22Rv1 (cell line): ENCODE results near the gene ZDHHC11.

Experiments used
- H3K27ac ChIP-seq: fragments of 450-650 bp; 2 replicates; pipeline ENCODE4 v1.5.1; 2017
- ZFX ChIP-seq: fragments of 450-650 bp; IDR thresholded peaks from 2 replicates; pipeline ENCODE4 v1.6.1; 2017; ENCODE audit warnings: antibody characterized with exemption, borderline replicate concordance
- TF ChIP-seq, protein P1 (sequence below): fragments of 450-650 bp; IDR thresholded peaks from 2 replicates; pipeline ENCODE4 v1.5.1; 2017; ENCODE audit warnings: mild to moderate bottlenecking

Gene ZDHHC11

GRCh38 chr5:889075-889710 lies 38.4 kb upstream of the ZDHHC11 start:
- TF ChIP-seq, protein P1, sequence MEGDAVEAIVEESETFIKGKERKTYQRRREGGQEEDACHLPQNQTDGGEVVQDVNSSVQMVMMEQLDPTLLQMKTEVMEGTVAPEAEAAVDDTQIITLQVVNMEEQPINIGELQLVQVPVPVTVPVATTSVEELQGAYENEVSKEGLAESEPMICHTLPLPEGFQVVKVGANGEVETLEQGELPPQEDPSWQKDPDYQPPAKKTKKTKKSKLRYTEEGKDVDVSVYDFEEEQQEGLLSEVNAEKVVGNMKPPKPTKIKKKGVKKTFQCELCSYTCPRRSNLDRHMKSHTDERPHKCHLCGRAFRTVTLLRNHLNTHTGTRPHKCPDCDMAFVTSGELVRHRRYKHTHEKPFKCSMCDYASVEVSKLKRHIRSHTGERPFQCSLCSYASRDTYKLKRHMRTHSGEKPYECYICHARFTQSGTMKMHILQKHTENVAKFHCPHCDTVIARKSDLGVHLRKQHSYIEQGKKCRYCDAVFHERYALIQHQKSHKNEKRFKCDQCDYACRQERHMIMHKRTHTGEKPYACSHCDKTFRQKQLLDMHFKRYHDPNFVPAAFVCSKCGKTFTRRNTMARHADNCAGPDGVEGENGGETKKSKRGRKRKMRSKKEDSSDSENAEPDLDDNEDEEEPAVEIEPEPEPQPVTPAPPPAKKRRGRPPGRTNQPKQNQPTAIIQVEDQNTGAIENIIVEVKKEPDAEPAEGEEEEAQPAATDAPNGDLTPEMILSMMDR, result no peak
- TF ChIP-seq ZFX, result no peak
- H3K27ac ChIP-seq, result no peak overlapping the region

GRCh38 chr5:888638-889035 lies 37.9 kb upstream of the ZDHHC11 start:
- TF ChIP-seq ZFX, result no peak
- TF ChIP-seq, protein P1, result no peak
- no peak overlapping the region for H3K27ac ChIP-seq

DNA sequence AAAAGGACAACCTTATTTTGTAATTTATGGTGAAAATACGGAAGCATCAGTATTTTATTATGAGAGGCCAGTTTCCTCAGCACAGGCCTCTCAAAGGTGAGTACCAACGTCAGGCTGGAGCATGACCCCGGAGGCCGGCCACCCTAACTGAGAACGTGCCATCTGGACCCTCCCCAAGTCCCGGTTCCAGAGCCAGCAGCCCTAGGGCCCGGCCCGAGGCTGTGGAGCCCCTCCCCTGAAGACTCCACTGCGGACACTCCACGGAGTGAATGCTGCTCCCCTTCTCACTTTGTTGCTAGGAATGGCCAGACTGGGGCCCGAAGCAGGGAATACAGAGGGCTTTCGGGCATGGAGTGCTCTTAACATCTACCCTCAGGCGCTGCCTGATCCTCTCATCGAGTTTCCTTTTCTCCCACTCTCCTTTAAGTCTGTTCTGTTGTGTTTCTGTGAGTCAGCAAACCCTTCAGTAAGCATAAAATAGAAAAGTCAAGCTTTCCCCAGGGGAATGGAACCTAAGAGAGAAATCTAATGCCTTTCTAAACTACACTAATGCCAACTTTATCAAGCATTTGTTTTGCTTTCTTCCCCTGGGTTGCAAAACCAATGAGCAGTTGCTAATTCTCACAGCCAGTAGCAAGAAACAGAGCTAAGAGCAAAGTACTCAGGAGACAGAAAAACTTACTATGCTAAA lies 37.3 kb upstream of the ZDHHC11 start:
- TF ChIP-seq, protein P1, result no peak
- no peak for TF ChIP-seq ZFX
- no peak overlapping the region for H3K27ac ChIP-seq

DNA sequence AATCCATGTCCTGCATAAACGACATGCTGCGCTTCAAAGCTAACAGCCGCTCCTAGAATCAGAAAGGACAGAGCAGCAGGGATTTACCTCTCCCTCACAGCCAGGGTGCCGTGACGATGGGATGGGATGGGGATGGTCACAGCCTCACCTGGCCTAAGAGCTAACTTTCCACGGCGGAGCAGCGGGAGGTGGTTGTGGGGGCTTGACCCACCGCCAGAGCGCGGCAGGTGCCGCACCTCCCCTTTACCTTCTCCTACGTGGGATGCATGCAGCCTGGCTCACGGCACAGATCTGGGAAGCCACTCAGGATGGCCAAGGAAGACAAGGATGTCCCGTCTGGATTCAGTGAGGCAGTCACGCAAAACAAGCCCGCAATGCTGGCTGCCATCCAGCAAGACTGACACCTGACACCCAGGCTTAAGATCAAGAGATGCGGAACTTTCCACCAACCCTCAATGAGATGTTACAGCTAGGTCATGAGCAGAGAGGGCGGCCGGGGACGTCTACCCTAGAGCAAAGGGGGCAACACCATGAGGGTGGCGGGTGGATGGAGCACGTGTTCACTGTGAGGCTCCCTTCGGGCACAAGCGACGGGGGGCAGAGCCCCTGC lies 36.0 kb upstream of the ZDHHC11 start:
- H3K27ac ChIP-seq, result no peak overlapping the region
- TF ChIP-seq, protein P1, result no peak
- TF ChIP-seq ZFX, result no peak

DNA sequence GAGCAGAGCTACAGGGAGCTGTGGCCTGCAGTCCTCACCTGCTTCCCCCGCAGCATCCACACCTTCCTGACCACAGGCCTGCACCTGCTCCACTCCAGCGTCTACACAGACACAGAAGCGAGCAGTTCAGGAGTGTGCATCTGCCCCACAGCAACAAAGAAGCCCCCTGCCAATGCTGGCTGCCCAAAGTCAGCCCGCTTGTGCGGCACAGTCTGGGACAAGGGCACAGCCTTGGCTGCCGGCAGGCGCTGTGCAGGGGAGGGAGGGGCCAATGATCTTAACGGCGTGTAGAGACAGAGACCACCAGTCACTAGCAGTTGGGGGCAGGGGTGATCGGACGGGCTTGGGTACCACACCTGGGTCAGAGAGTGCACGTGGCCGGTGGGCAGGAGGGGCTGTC lies 35.2 kb upstream of the ZDHHC11 start:
- TF ChIP-seq ZFX, result no peak
- TF ChIP-seq, protein P1, result no peak
- no peak overlapping the region for H3K27ac ChIP-seq

- no peak overlapping the region for H3K27ac ChIP-seq
- TF ChIP-seq ZFX, result no peak
- TF ChIP-seq, protein P1, result no peak
Measured at GRCh38 chr5:885529-885928, 34.7 kb upstream of the ZDHHC11 start.

GRCh38 chr5:885127-885442 lies 34.3 kb upstream of the ZDHHC11 start:
- no peak for TF ChIP-seq ZFX
- TF ChIP-seq, protein P1, result no peak
- H3K27ac ChIP-seq, result no peak overlapping the region
